ENCODE measurements around the gene MAU2.

MAU2 gene

GRCh38 chr19:19343762-19344161 is 23.1 kb downstream of the MAU2 start:
- TF ChIP-seq CTCF (IDR thresholded peaks at IDR 0.05; ENCODE audit: low read length) (no peak), EZH2 (IDR thresholded peaks at IDR 0.05; ENCODE audit: borderline replicate concordance, low read length) (no peak)
- Histone ChIP-seq H3K9me2 (ENCODE audit: low read depth, low read length) (no peaks in the 10 kb centered on the region), H3K4me3 (ENCODE audit: low read depth, low read length, poor library complexity, severe bottlenecking) (no peak overlapping the region), H3K4me1 (ENCODE audit: insufficient read depth, low read length, severe bottlenecking) (no peaks in the 10 kb centered on the region), H3F3A (ENCODE audit: insufficient read depth, low read length) (no peaks in the 10 kb centered on the region), H3K79me2 (ENCODE audit: insufficient read depth, low read length) (no peaks in the 10 kb centered on the region), H3K27me3 (ENCODE audit: insufficient read depth, low read length) (no peaks in the 10 kb centered on the region), H3K4me2 (ENCODE audit: low read length) (no peak overlapping the region), H3K36me3 (ENCODE audit: insufficient read depth, low read length) (peaks cover 71% of the 10 kb centered on the region), H3K27ac (ENCODE audit: low read depth, low read length, poor library complexity, severe bottlenecking) (no peak overlapping the region), H2AFZ (ENCODE audit: low read length) (no peak overlapping the region), H4K20me1 (ENCODE audit: insufficient read depth, low read length) (no peaks in the 10 kb centered on the region), H3K9me3 (ENCODE audit: low read length) (no peaks in the 10 kb centered on the region), H3K9ac (ENCODE audit: low read length) (no peak overlapping the region)

- peaks cover 77% of the 10 kb centered on the region for H3K36me3 ChIP-seq (ENCODE audit: insufficient read depth, low read length)
- no peaks in the 10 kb centered on the region for H3K79me2 ChIP-seq (ENCODE audit: insufficient read depth, low read length)
- no peak overlapping the region for H2AFZ ChIP-seq (ENCODE audit: low read length)
- no peak overlapping the region for H3K9ac ChIP-seq (ENCODE audit: low read length)
- no peak for TF ChIP-seq CTCF (IDR thresholded peaks at IDR 0.05; ENCODE audit: low read length)
- TF ChIP-seq EZH2 (IDR thresholded peaks at IDR 0.05; ENCODE audit: borderline replicate concordance, low read length), result no peak
- H4K20me1 ChIP-seq (ENCODE audit: insufficient read depth, low read length), result no peaks in the 10 kb centered on the region
- H3K4me3 ChIP-seq (ENCODE audit: low read depth, low read length, poor library complexity, severe bottlenecking), result no peak overlapping the region
- H3K4me1 ChIP-seq (ENCODE audit: insufficient read depth, low read length, severe bottlenecking), result no peaks in the 10 kb centered on the region
- no peaks in the 10 kb centered on the region for H3K9me2 ChIP-seq (ENCODE audit: low read depth, low read length)
- no peak overlapping the region for H3K4me2 ChIP-seq (ENCODE audit: low read length)
- no peaks in the 10 kb centered on the region for H3F3A ChIP-seq (ENCODE audit: insufficient read depth, low read length)
- H3K27ac ChIP-seq (ENCODE audit: low read depth, low read length, poor library complexity, severe bottlenecking), result no peak overlapping the region
- H3K9me3 ChIP-seq (ENCODE audit: low read length), result no peaks in the 10 kb centered on the region
- H3K27me3 ChIP-seq (ENCODE audit: insufficient read depth, low read length), result no peaks in the 10 kb centered on the region
Measured at GRCh38 chr19:19345232-19345631, 24.6 kb downstream of the MAU2 start.

GRCh38 chr19:19345970-19346369 is 25.3 kb downstream of the MAU2 start:
- Histone ChIP-seq H2AFZ (ENCODE audit: low read length) (no peak overlapping the region), H3K79me2 (ENCODE audit: insufficient read depth, low read length) (no peaks in the 10 kb centered on the region), H3K4me1 (ENCODE audit: insufficient read depth, low read length, severe bottlenecking) (no peaks in the 10 kb centered on the region), H3K27ac (ENCODE audit: low read depth, low read length, poor library complexity, severe bottlenecking) (no peak overlapping the region), H4K20me1 (ENCODE audit: insufficient read depth, low read length) (no peaks in the 10 kb centered on the region), H3K9me2 (ENCODE audit: low read depth, low read length) (no peaks in the 10 kb centered on the region), H3K36me3 (ENCODE audit: insufficient read depth, low read length) (peaks cover 77% of the 10 kb centered on the region), H3K9ac (ENCODE audit: low read length) (no peak overlapping the region), H3K9me3 (ENCODE audit: low read length) (no peaks in the 10 kb centered on the region), H3K27me3 (ENCODE audit: insufficient read depth, low read length) (no peaks in the 10 kb centered on the region), H3K4me2 (ENCODE audit: low read length) (no peak overlapping the region), H3K4me3 (ENCODE audit: low read depth, low read length, poor library complexity, severe bottlenecking) (no peak overlapping the region), H3F3A (ENCODE audit: insufficient read depth, low read length) (no peaks in the 10 kb centered on the region)
- TF ChIP-seq EZH2 (IDR thresholded peaks at IDR 0.05; ENCODE audit: borderline replicate concordance, low read length) (no peak), CTCF (IDR thresholded peaks at IDR 0.05; ENCODE audit: low read length) (no peak)
